Hypothalamus (tissue), 51 donors: ENCODE results near the gene CLCN4.

Experiments used
- DNase-seq, 51 donors: peaks; one replicate each; lab custom pipeline; 2025; lab: John Stamatoyannopoulos, UW

CLCN4 gene

GRCh38 chrX:10128386-10128785 is 28.4 kb upstream of the CLCN4 start:
- DNase-seq = no peak

GRCh38 chrX:10129229-10129628 is 27.5 kb upstream of the CLCN4 start:
- no peak for DNase-seq

GRCh38 chrX:10130354-10130753 is 26.4 kb upstream of the CLCN4 start:
- DNase-seq = no peak

GRCh38 chrX:10133980-10134676 is 22.6 kb upstream of the CLCN4 start:
- no peak for DNase-seq

- DNase-seq = no peak
Measured at GRCh38 chrX:10134921-10135320, 21.9 kb upstream of the CLCN4 start.

- DNase-seq = no peak
Measured at GRCh38 chrX:10135561-10136399, 21.0 kb upstream of the CLCN4 start.

- DNase-seq = no peak
Measured at GRCh38 chrX:10138726-10139125, 18.0 kb upstream of the CLCN4 start.

GRCh38 chrX:10140264-10140663 is 16.5 kb upstream of the CLCN4 start:
- no peak for DNase-seq

GRCh38 chrX:10142041-10142599 is 14.7 kb upstream of the CLCN4 start:
- DNase-seq = no peak

- DNase-seq = no peak
Measured at GRCh38 chrX:10143071-10143983, 13.4 kb upstream of the CLCN4 start.

- DNase-seq = no peak
Measured at GRCh38 chrX:10146346-10146745, 10.4 kb upstream of the CLCN4 start.

GRCh38 chrX:10152086-10152485 is 4.7 kb upstream of the CLCN4 start:
- DNase-seq = no peak

- DNase-seq = no peak
Measured at GRCh38 chrX:10155137-10155536, 1.6 kb upstream of the CLCN4 start.

GRCh38 chrX:10157032-10157341 is 212 bp downstream of the CLCN4 start:
- DNase-seq = no peak

- no peak for DNase-seq
Measured at GRCh38 chrX:10157543-10157942, 768 bp downstream of the CLCN4 start.

GRCh38 chrX:10158279-10159144 is 1.7 kb downstream of the CLCN4 start:
- peak in 46 of 51 donors; percentile 6 to 79 (median 40) for DNase-seq

GRCh38 chrX:10159145-10159468 is 2.3 kb downstream of the CLCN4 start:
- DNase-seq = peak in 5 of 51 donors; percentile 6 to 26 (median 14)

- DNase-seq = no peak
Measured at GRCh38 chrX:10160211-10160610, 3.4 kb downstream of the CLCN4 start.

GRCh38 chrX:10163031-10163430 is 6.3 kb downstream of the CLCN4 start:
- DNase-seq = no peak

GRCh38 chrX:10164879-10165278 is 8.1 kb downstream of the CLCN4 start:
- DNase-seq = peak in 1 of 51 donors; percentile 1
